NCI-H2196 (cell line): ENCODE data around the gene FOXB1.

Experiments used
- DNase-seq: peaks from one replicate; lab custom pipeline; 2025; ENCODE audit not compliant: unreplicated experiment; lab: John Stamatoyannopoulos, UW

Gene FOXB1

GRCh38 chr15:59998950-59999611 is 5.0 kb upstream of the FOXB1 start:
- DNase-seq: no peak

GRCh38 chr15:59999612-60000112 is 4.4 kb upstream of the FOXB1 start:
- no peak for DNase-seq

- peak; percentile 1 for DNase-seq
Measured at GRCh38 chr15:60000113-60000823, 3.8 kb upstream of the FOXB1 start.

DNA sequence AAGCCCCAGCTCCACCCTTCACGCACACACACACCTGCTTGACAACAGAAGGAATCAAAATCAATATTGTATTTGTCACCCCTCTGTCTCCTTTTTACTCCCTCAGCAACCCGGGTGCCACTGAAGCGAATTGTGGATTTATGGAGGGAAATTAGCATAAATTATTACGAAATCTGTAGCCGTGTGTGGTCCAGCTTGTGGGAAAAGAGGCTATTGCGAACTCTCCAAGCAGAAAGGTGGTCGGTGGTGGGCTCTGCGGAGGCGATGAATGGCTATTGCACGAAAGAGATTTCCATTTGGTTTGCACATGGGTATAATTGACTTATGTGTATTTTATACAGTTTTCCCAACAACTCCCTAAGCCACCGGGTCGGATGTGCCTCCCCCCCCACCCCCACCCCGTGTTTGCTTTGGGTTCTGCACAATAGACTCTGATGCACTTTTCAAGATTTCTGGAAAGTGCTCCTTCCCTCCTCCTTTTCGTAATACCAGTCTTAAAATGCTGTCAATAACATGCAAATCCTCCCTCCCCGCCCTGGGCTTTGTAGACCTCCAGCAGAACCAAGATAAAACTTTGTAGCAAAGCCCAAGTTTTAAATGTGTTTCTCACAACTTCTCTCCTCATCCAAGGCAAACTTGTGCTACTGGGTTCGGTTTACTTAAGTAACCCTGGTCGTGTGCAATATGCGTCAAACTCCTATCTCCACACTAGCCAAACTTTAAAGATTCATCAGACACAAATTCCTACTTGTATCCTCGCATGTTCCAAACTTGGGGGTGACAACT is 3.1 kb upstream of the FOXB1 start:
- DNase-seq: no peak

DNA sequence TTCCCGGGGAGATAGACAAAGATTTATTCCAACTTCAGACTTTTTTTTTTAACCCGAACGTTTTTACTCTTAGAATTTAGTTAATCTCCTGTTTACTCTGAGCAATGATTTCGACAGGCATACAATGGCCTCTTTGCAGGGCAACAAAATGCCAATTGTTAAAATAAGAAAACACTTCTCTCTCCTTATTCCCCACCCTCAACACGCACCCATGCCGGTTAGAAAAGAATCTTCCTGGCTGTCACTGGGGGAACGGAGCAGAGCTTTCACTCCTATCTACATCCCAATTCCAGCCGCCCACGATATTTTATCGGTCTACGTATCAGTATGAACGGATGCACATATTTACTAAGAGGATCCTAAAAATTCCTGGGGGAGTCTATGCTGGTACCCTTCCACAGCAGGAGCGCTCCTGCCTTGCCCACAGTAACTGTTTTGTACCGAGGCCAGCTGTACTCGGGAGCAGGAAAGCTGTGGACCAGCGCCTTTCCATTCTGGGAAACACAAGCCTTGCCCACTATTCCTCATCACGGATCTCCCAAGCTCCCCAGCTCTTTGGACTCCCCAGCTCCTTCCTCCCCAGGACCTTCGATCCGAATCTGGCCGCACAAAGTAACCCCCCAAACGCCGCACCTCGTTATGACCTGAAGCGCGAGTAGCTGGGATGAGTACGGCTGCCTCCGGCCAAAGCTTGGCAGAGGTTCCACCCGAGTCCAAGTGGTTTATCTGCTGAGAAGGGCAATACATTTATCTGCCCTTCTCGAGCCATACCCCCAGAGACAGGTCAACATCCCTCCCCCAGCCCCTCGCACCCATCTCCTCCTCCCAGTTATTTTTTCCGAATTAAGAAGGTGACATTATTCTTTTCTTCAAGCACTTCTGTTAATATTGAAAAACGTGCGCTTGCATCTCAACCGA is 2.2 kb upstream of the FOXB1 start:
- no peak for DNase-seq

DNA sequence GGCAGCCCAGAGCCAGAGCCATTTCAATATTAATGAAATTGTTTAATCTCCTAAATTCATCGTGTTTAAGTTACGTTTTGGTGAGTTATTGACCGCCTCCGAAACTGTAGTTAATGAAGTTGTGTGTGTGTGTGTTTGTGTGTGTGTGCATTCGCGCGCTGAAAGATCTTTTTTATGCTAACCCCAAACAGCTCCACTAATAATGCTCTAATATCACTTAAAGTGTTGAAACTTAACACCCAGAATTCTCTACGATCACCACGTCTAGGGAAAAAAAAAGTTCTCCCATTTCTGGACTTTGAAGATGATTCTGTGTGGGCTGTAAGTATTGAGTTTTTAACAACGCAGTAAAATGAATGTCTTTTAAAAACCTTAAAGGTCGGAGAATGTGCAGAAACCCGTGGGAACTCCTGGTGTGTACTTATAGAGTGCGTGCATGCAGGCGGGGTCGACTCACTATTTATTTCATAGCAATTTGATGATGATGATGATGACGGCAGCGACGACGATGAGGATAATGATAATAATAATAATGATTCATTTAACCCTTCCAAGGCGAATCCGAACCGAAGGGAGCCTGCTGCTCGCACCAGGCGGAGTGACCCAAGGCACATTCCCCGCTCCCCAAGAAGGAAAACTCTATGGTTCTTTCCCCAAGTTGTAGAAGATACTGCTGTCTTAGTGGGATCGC is 1.4 kb upstream of the FOXB1 start:
- DNase-seq: no peak

DNA sequence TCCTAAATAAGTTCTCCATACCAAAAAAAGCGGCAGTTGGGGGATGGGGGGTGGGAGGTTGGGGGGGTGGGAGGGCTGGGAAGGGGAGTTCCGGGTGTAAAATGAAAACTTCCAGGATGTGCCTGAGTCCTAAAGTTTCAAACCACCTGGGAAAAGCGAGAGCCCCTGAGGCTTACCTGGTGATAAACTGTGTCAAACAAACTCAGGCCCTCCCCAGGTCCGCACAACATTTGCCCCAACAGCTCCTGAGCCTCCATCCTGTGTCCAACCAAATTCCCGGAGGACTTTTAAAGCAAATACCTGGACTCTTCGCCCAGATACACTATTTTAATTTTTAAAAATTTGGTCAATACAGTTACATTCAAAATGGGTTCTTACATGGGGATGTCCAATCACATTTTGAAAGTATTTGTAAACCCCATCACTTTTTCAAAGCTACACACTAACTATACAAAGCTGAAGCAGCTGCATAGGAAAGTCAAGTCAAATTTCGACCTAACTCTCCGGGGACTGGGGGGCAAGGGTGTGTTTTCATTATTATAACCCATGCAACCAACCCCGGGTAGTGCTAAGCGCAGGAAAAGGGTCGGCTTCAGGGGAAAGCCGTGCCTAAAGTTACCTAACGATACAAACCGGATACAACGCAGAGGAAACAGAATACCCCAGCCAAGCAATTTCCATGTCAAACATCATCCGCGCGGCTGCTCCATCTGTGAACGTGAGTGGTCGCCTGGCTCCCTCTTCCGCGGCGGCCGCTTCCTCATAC is 685 bp upstream of the FOXB1 start:
- DNase-seq: no peak

- DNase-seq: peak; percentile 4
Measured at GRCh38 chr15:60004846-60005351, 788 bp downstream of the FOXB1 start.

GRCh38 chr15:60005352-60006202 is 1.5 kb downstream of the FOXB1 start:
- DNase-seq: no peak

- DNase-seq: peak; percentile 4
Measured at GRCh38 chr15:60006203-60006862, 2.2 kb downstream of the FOXB1 start.

GRCh38 chr15:60006873-60007272 is 2.8 kb downstream of the FOXB1 start:
- DNase-seq: no peak

DNA sequence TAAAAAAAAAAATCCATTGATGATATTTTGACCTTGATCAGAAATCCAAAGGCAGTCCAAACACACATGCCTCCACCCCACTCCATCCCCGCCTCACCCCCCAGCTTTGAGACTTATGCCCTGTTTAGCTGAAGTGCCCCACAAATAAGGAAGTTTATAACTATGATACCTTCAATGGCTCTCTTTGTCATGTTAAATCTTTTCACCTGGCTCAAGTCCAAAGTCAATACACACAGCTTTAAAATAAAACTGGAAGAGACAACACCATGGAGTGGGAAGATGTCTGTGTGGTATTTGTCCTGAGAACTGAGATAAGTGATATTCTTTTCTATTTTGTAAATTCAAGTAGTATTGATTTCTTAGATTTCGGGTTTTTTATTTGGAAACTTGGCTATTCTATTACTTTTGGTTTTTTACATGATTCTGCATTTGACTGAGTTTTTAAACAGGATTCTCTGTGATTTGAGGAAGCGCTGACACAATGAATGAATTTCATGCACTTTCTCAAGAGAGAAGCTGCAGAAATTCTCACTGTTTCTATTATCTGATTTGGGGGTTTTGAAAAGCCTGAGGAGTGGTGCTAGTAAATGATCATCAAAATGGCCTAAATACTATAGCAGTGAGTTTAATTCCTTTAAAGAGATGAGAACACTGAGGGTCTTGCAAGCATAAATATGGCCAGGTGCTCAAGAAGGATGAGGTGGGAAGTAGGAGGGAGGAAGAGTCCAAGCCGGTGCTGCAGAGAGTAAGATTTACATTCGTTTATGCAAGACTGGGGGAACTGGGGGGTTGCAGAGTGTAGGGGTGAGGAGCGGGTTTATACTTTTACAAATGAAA is 5.2 kb downstream of the FOXB1 start:
- peak; percentile 18 for DNase-seq

DNA sequence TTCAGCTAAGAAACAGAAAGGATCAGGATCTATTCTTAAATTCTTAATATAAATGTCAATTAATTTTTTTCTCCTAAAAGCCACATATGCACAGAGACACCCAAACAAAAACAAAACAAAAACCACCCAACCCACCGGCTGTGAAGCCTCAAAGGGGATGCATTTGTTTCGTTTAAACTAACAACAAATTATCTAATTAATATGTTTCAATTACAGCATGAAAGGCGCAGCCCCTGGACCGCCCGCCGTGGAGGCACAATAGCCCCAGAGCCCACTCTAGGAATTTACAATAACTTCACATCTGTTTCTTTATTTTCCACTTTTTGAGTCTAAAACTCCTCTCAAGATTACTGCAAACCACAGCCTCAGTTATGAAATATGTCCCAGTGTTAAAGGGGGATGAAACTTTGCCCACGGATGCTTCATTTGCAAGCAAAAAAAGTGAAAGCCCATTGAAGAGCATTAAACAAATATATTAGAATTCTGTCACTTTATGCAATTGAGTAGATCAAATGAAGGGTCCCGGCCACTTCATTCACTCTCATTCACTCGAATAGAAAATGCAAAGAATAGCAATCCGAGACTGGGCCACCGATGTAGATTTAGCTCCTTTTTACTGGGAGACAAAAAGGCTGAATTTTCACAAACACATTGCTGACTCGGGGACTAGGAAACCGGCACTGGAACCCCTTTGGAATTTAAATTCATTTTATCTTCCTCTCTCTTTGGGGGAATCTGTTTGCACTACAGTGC is 6.0 kb downstream of the FOXB1 start:
- DNase-seq: no peak

DNA sequence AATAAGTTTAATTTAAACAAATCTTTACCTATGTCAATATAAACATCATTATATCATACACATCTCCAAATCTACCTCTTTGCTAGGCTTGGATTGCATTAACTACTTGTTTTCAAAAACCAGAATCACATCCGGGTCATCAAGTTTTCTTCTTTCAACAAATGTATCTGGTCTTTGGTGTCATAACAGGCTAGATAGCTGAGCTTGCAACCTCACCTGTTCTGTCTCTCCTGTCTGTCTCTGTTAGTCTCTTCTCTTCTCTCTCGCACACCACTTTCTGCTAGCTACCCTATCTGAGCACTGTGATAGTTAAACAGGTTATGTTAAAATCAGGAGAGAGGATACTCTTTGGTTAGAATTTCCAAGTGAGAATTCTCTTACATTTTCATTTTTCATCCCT is 6.7 kb downstream of the FOXB1 start:
- no peak for DNase-seq

DNA sequence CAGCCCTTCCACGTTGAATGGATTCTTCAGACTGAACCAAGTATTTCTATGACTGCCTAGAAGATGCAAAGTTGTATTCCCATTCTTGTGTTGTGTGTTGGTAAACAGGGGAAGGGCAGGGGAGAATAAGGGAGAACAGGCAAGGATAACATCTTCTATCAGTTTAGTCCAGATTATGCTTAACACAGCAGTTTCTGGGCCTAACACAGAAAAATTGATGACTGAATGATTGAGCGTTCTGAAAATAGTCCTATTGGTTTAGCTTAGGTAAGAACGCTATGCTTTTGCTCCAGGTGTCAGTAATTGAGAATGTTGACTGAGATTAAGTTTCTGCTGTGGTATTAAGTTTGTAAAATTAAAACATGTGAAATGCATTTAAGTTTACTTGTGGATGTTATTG is 8.6 kb downstream of the FOXB1 start:
- no peak for DNase-seq
